GM18507 (cell line): ENCODE results near the gene HSFX1.
"Not testable (repeated sequence)": the region's sequence is repeated elsewhere in the genome, so short reads cannot be mapped to it uniquely, and the experiment has no call there.

Experiments used
- DNase-seq: peaks from one replicate; pipeline ENCODE4 v3.0.0; 2011; ENCODE audit warnings: low read depth; ENCODE audit not compliant: insufficient read length; ENCODE audit errors: extremely low spot score
- FAIRE-seq: peaks from 2 replicates; lab custom pipeline; 2011; peaks lifted over from hg19 to GRCh38; lab: Jason Lieb, UNC

Gene HSFX1, protein sequence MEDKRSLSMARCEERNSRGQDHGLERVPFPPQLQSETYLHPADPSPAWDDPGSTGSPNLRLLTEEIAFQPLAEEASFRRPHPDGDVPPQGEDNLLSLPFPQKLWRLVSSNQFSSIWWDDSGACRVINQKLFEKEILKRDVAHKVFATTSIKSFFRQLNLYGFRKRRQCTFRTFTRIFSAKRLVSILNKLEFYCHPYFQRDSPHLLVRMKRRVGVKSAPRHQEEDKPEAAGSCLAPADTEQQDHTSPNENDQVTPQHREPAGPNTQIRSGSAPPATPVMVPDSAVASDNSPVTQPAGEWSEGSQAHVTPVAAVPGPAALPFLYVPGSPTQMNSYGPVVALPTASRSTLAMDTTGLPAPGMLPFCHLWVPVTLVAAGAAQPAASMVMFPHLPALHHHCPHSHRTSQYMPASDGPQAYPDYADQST

DNA sequence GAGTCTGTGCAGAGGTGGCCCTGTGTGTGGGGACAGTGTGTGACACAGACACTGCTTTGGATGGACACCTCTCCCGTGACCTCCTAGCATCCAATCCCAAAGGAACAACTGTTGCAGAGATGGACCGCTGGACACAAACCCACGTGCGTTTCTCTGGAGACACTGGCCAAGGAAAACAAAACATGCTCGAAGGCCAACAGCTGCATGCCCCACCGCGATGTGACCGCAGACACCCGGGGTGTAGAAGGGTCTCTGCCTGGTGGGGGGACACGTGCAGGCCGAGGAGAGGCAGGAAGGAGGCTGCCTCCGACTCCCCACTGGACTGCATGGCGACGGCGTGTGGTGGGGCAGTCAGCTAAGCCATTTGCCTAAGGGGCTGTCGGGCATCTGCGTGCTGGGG lies at the start of gene HSFX1:
HSFX1 (plus strand) TSS at position 301 of the 400 bp plus-strand sequence. CDS start 614 bp downstream, outside the sequence.
- not testable (repeated sequence) for DNase-seq, FAIRE-seq

DNA sequence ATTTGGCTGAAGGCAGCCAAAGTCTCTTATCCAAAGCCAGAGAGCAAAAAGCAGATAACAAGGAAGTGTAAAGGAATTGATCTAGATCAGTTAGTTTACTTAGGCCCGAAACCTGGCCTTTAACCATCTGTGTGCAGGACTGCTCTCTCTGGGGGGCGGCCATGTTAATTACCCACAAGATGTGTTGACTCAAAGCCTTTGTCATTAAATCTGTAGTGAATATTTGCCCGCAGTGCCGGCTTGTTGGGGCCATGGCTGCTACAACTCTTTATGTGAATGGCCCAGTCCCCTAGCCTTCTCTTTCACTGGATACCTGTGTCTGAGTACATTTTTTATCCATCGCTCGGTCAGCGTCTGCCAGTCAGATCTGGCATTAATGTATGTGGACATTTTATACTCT lies 46.6 kb upstream of the HSFX1 start:
- not testable (repeated sequence) for FAIRE-seq, DNase-seq

DNA sequence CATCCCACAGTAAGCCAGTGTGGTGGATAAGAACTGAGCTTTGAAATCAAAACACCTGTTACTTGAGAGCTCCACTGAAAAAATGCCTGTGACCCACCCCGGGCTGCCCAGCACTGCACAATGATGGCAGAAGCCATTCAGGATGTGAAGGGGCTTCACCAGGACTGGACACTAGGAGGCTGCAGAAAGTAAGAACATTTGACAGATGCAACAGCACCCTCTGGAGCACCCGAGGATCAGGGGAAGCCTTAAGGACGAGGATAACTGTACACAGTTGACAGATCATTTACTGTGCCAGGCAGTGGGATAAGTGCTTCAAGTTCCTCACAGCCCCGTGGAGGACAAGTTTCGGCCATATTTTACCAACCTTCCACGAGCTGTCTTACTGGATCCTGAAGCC lies 31.6 kb upstream of the HSFX1 start:
- DNase-seq, result not testable (repeated sequence)
- FAIRE-seq, result peak; percentile 72

DNA sequence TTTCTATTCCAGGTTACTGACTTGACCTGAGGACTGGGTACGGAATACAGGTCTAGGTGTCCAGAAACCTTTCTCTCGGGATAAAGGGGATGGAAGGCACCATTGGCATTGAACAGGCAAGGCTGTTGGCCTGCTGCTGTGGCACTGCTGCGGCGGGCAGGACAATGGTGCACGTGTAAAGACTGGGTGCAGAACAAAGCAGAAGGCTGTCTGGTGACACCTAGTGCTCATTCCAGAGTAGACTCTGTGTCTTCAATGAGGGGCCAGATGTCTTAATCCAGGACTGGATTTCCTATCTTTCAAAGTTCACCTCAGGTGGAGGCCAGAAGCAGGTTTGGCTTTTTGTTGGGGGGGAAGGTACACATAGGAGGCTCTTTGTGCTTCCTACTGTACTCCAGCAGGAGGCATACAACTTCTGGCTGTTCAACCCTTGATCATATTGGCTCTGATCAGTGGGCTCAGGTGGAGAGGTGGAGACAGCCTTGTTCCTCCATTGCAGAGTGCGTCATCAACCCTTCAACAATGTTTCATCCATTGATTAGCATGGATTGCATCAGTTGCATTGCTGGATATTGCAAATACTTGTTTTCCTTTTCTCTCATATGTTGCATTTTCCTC lies 27.4 kb upstream of the HSFX1 start:
- peak; percentile 88 for FAIRE-seq
- not testable (repeated sequence) for DNase-seq

DNA sequence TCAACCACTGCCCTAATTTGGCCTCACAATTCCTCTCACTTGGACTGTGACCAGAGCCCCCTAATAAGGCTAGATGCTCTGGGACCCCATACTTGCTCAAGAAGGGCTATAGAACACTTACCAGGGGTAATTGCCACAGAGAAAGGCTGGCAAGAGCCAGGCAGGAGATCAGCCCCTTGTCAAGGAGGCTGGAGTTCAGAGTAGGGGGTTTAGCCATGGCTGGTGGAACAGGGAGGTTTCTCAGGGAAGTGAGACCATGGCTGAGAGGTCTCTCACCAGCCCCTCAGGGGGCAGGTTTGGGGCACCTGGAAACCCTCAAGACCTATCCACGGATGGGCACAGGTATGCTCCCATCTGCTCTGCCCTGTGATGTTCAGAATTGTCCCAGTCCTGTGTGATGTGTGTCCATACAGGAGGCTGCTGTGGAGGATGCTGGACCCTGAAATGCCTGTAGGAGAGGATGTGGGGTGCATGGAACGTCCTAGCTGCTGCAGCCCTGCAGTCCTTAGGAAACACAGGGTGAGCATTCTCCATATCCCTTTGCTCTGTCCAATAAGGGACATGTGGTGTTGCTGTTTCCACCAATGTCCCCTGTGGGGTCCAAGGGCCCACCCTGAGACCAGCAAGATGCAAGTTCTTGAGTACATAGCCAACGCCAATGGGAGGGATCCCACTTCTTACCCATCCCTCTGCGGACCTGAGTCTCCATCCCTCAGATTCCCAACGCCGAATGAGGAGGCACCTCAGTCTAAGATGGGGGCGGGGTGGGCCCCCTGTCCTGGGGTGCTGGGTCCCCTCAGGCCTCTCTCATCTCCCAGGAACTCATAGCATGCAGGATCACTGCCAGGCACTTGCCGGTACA lies 16.4 kb upstream of the HSFX1 start:
- DNase-seq, result no peak
- FAIRE-seq, result peak; percentile 12

DNA sequence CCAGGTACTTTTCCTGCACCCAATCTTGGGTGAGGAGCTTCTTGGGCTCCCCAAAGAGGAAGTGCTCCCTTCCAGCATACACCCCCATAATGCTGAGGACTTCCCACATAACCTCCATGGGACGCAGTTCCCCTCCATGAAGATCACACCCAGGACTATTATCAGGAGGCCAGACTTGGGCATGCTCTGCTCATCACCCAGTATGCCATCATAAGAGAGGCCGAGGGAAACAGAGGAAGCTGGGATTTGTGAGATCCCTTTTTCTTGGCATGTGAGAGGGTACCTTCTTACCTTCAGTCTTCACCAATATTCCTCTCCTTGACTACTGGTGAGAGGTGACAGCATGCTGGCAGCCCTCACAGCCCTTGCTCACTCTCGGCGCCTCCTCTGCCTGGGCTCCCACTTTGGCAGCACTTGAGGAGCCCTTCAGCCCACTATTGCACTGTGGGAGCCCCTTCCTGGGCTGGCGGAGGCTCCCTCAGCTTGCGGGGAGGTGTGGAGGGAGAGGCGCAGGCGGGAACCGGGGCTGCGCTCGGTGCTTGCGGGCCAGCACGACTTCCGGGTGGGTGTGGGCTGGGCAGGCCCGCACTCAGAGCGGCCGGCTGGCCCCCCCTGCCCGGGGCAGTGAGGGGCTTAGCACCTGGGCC lies 15.7 kb upstream of the HSFX1 start:
- DNase-seq (no peak), FAIRE-seq (no peak)

DNA sequence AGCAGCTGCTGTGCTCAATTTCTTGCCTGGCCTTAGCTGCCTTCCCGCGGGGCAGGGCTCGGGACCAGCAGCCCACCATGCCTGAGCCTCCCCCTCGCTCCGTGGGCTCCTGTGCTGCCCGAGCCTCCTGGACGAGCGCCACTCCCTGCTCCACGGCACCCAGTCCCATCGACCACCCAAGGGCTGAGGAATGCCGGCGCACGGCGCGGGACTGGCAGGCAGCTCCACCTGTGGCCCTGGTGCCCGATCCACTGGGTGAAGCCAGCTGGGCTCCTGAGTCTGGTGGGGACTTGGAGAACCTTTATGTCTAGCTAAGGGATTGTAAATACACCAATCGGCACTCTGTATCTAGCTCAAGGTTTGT lies 15.2 kb upstream of the HSFX1 start:
- FAIRE-seq, DNase-seq: not testable (repeated sequence)

DNA sequence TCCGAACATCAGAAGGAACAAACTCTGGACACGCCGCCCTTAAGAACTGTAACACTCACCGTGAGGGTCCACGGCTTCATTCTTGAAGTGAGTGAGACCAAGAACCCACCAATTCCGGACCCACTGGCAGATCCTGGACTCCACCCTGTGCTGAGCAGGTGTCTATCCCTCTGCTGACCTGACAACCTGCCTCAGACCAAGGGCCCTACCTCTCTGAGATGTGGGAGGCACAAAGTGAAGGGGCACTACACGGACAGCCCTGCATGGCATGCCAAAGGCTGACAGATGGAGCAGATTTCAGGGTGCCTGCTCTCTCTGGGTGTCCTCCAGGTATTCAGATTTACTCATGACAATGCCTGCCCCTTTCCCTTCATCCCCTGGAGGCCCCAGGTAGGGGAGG lies 14.0 kb upstream of the HSFX1 start:
- FAIRE-seq (no peak), DNase-seq (no peak)

DNA sequence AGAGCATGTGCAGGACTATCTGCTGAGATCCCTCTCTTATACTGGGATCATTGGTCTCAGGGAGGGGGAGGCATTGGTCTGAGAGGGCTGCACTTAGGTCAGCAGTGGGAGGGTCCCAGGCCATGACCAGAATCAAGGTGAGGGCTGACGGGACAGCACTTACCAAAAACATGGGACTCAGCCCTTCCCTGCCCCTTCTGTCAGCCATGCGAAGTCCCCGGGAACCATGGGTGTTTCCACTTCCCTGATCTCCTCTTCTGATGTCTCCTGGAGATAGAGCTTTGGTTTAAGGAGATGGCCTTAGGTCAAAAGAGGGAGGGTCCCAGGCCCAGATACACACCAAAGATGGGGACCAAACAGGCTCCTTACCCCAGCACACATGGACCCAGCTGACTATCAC lies 12.9 kb upstream of the HSFX1 start:
- no peak for FAIRE-seq
- no peak for DNase-seq

DNA sequence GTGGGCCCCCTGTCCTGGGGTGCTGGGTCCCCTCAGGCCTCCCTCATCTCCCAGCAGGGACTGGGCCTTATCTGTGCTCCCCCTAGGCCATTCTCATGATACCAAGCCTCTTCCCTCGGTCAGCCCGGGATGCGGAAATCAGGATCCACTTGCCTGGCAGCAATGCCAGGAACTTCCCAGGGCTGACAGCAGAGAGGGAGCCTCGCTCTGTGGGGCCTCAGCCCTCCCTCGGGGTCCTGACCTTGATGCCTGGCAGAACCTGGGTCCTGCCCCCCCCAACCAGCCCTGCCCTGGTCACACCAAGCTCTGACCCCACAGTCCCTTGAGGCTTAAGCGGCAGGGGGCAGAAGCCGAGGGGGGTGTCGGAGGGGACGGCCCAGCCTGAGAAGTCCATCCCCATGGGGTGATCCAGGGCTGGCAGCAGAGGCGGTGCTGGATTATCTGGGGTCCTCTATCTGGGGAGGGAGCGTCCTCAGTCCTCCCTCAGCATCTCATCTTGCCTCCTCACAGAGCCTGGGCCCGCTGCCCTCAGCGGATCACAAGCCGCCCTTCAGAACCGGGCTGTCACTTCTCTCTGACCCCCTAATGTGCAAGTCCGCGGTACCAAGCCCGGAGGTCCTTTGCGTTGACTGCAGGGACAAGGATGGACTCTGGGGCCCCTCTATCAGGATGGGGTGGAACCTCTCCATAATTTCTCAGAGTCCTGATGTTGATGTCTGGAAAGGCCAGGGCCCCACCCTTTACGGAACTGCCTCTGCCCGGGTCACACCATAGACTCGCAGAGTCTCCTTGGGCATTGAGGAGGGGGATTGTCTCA lies 11.8 kb upstream of the HSFX1 start:
- not testable (repeated sequence) for FAIRE-seq, DNase-seq

DNA sequence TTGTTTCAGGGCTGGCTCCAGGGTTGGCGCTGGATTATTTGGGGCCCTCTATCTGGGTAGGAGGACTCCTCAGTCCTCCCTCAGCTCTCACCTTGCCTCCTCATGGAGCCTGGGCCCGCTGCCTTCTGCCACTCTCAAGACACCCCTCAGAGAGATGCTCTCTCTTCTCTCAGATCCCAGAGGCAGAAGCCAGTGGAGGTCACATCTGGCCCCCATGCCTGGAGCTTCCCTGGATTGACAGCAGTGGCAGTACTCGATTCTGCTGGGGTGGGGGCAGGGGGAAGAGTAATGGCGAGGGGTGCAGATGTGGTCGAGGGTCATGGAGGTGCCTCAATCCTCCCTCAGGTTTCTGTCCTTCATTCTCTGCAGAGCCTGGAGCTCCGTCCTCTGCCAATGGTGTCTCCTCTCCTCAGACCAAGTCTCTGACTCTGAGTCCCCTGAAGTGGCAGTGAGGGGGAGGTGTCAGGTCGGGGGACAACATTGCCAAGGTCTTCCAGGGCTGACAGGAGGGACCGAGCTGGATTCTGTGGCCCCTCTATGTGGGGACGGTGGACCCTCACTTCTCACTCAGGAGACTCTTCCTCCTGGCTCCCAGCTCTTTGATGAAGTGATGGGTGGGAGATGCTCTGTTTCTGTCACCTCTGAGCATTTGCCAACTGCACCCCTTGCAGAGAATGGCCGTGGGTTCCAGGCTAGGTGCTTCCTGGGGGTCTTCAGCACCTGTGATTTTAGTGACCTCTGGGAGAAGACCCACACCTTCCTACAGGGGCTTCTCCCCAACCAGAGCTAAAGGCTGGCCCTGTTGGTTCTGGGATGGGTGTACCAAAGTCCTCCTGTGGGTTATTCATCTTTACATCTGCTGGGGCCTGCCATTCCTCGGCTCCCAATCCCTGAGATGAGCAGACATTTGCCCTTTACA lies 10.9 kb upstream of the HSFX1 start:
- DNase-seq (no peak), FAIRE-seq (no peak)

DNA sequence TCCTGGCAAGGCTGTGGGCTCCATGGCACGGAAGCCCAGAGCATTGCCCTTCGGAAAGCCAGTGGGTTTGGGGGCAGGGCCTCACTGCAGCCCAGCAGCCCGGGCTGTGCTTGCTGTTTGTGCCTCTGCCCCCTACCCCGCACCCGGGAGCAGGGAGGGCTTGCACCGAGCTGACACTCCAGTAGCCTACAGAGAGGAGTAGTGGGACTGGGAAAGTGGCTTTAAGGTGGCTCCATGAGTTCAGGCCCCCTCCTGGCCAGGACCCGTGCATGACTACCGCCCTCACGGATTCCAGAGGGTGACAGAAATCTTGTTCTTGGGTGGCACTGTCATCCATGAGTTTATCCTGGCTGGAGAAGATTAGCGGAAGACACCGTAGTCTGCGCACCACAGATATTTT lies 3.5 kb upstream of the HSFX1 start:
- not testable (repeated sequence) for FAIRE-seq

DNA sequence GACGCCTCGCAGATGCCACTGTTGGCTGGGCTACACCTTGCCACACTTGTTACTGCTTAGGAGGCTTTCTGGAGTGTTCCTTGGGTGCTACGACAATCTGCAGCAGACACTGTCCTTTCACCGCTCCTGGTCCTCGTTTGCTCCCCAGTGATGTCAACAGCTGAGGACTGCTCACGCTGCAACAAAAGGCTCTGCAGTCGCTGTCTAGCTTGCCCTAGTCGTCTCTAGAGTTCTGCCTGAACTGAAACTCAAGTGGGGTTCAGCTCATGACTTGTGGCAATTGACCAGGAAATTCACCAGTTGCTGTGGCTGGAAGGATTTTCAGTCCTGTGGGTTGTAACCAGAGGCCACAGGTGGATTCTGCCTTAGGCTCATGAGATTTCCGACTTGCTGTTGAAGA lies 842 bp upstream of the HSFX1 start:
- DNase-seq, result not testable (repeated sequence)
- FAIRE-seq, result peak; percentile 58

More for the DNA sequence above, 3.5 kb upstream of the HSFX1 start:
- not testable (repeated sequence) for DNase-seq

DNA sequence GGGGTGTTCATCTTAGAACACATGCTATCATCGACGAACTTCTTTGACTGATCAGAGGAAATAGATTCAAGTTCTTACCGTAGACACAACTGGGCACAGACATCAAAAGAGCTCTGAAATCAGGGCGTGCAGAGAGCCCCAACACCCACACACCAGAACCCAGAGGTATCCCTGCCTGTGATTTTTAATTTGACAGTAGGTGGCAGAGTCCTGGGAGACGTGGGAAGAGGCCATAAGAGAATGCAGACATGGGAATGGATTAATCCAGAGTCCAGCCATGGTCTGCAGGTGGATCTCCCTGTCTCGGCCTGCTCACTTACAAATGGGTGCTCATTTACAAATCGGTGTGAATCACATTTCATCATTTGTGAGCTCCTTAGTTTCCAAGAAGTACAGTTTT lies 4.1 kb downstream of the HSFX1 start:
- DNase-seq, result not testable (repeated sequence)
- peak; percentile 65 for FAIRE-seq

DNA sequence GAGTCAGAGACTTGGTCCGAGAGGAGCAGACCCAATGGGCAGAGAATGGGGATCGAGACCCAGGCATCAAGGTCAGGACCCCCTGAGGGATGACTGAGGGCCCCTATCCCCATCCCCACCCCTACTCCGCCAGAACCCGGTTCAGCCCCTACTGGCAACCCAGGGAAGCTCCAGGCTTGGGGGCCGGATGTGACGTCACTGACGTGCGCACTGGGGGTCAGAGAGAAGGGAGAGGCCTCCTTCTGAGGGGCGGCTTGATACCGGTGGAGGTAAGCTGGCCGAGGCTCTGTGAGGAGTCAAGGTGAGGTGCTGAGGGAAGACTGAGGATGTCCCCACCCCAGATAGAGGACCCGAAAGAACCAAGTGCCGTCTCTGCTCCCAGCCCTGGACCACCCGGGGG lies 7.9 kb downstream of the HSFX1 start, which contains the start of gene MAGEA9:
MAGEA9 (plus strand) TSS at position 204 of the 400 bp plus-strand sequence. CDS start 4,281 bp downstream, outside the sequence.
- DNase-seq, FAIRE-seq: not testable (repeated sequence)

DNA sequence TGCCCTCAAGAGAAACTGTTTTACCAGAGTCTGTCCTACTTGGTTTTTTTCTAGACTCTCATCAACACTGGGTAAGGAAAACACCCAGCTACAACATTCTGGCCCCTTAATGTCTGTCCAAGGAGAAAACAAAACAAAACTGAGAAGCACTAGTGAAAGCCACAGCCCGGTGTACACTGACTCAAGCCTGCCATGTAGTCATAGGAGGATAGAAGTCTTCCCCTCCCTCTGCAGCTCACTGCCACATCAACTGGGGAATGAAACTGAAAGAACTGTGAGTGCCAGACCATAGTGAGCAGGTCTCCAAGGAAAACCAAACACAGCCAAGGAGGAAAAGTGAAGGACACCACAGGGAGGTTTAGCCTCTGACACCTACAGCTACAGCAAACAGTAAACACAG lies 21.7 kb downstream of the HSFX1 start:
- DNase-seq, result not testable (repeated sequence)
- peak; percentile 99 for FAIRE-seq

DNA sequence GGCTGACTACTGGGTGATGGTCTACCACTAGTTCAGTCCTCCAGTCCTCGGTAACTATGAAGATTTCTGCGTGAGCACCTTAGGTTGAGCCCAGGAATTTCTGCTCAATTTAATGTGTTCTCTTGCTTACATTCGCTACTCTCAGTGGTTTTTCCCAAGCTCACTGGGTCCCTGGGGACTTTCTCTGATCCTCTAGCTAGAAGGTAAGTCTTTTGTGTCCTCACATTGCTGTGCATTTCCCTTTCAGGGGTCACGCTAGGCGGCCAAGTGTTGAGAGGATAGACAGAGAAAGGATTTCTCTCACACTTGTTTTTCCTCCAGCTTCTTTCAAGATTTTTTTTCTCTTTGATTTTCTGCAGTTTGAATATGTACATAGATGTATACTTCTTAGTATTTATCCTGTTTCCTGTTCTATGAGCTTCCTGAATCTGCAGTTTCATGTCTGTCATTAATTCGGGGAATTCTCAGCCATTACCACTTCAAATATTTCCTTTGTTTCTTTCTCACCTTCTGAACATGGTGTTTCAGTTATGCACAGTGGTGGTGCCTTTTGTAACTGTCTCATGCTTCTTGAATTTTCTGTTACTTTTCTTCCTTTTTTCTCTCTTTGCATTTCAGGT lies 25.3 kb downstream of the HSFX1 start:
- FAIRE-seq, result peak; percentile 87

More for the DNA sequence above, 25.3 kb downstream of the HSFX1 start:
- no peak for DNase-seq
